K562 (cell line): Measurements from ENCODE around the gene CAPZA1. TPM values are rescaled to one million over a fixed set of nuclear protein-coding genes. Genes with fewer than 3 reads are reported as not detected.

ENCODE experiments used
- ATAC-seq: fragments of 200-7000 bp; cut with Tn5 transposase; 3 replicates; pipeline ENCODE4 v1.9.1; 2020; ENCODE audit warnings: moderate library complexity
- BruUV-seq: library from RNA; stranded (reverse); fragments of 400-500 nt; replicated peaks from 2 replicates; lab custom pipeline; 2021; lab: Mats Ljungman, UMichigan
- CTCF ChIA-PET: fragments of 300-600 bp; formaldehyde crosslinking; extraction: SDS; loops from one replicate; lab custom pipeline; 2021; ENCODE audit warnings: low intra/inter-chr PET ratio; lab: Yijun Ruan, JAX
- POLR2A ChIA-PET: fragments of 300-600, 350-650 bp; sonication (Branson Sonifier 250); formaldehyde crosslinking; extraction: SDS; loops from one replicate; lab custom pipeline; 2021; ENCODE audit warnings: antibody characterized with exemption, inconsistent platforms; lab: Yijun Ruan, JAX
- DNase-seq, 4 experiments: peaks; one replicate each; pipeline versions ENCODE4 v3.0.0 to v3.0.0-alpha.2; 2011 to 2018; ENCODE audit warnings: low spot score in 3 of 4, mixed read lengths in 3 of 4; ENCODE audit errors: extremely low read depth in 1 of 4
- FAIRE-seq: peaks from 2 replicates; lab custom pipeline; 2011; peaks lifted over from hg19 to GRCh38; lab: Jason Lieb, UNC
- H2AFZ ChIP-seq: 2 replicates; pipeline ENCODE4 v1.6.0; 2011; ENCODE audit warnings: low read depth, low read length, control low read depth, inconsistent platforms
- H3K27ac ChIP-seq: fragments of 200-600 bp; 3 replicates; pipeline ENCODE4 v1.8.0; 2011; ENCODE audit warnings: low read depth, mild to moderate bottlenecking, control low read depth, inconsistent platforms, low read length, moderate library complexity, mixed read lengths; ENCODE audit errors: extremely low read depth
- H3K27me3 ChIP-seq, 2 experiments: fragments of 300-600 bp in 1 of 2; 2 replicates in 1 of 2; 3 replicates in 1 of 2; pipeline versions ENCODE4 v1.6.0 to v1.8.0; 2011; ENCODE audit warnings: inconsistent platforms in 2 of 2, low read length in 2 of 2, mild to moderate bottlenecking in 1 of 2, mixed read lengths in 1 of 2, moderate library complexity in 1 of 2; ENCODE audit not compliant: control insufficient read depth in 2 of 2, insufficient read depth in 2 of 2
- H3K36me3 ChIP-seq: fragments of 300-600 bp; 3 replicates; pipeline ENCODE4 v1.8.0; 2011; ENCODE audit warnings: mild to moderate bottlenecking, low read length, inconsistent platforms; ENCODE audit not compliant: control insufficient read depth, insufficient read depth
- H3K4me1 ChIP-seq, 2 experiments: fragments of 200-600 bp in 1 of 2; replicated peaks in 1 of 2; 2 replicates in 1 of 2; 3 replicates in 1 of 2; pipeline versions ENCODE4 v1.5.1 to v1.8.0; 2011; ENCODE audit warnings: inconsistent platforms in 2 of 2, low read length in 2 of 2, mild to moderate bottlenecking in 1 of 2, mixed read lengths in 1 of 2, moderate library complexity in 1 of 2; ENCODE audit not compliant: control insufficient read depth in 2 of 2, insufficient read depth in 2 of 2
- H3K4me2 ChIP-seq: 2 replicates; pipeline ENCODE4 v1.6.1; 2011; ENCODE audit warnings: low read length, control low read depth, inconsistent platforms, mixed read lengths; ENCODE audit not compliant: insufficient read depth
- H3K4me3 ChIP-seq: fragments of 200-600 bp; sonication (generic), shearing (Covaris generic); 2 replicates; pipeline ENCODE4 v1.5.1; 2016; ENCODE audit warnings: control low read depth, inconsistent platforms
- H3K79me2 ChIP-seq: fragments of 200-600 bp; 3 replicates; pipeline ENCODE4 v1.8.0; 2011; ENCODE audit warnings: low read length, inconsistent platforms; ENCODE audit not compliant: control insufficient read depth, insufficient read depth
- H3K9ac ChIP-seq, 2 experiments: 2 replicates each; pipeline versions ENCODE4 v1.6.0 to v1.6.1; 2011; ENCODE audit warnings: low read depth in 2 of 2, low read length in 2 of 2, control low read depth in 1 of 2, inconsistent platforms in 1 of 2, mild to moderate bottlenecking in 1 of 2, mixed read lengths in 1 of 2; ENCODE audit not compliant: insufficient read depth in 1 of 2
- H3K9me1 ChIP-seq: one replicate; pipeline ENCODE4 v1.6.0; 2011; ENCODE audit warnings: inconsistent platforms, mild to moderate bottlenecking, low read length, moderate library complexity; ENCODE audit not compliant: control insufficient read depth, insufficient read depth
- H3K9me3 ChIP-seq: replicated peaks from 2 replicates; pipeline ENCODE4 v1.5.1; 2011; ENCODE audit warnings: low read depth, low read length, inconsistent platforms; ENCODE audit not compliant: control insufficient read depth, insufficient read depth
- H4K20me1 ChIP-seq: replicated peaks from 2 replicates; pipeline ENCODE4 v1.6.1; 2011; ENCODE audit warnings: low read length, inconsistent platforms, mixed read lengths; ENCODE audit not compliant: control insufficient read depth, insufficient read depth
- CBX8 ChIP-seq: fragments of 200-600 bp; sonication (generic); IDR thresholded peaks from 2 replicates; pipeline ENCODE4 v1.6.1; 2012; ENCODE audit warnings: borderline replicate concordance, mixed run types, low read depth, mild to moderate bottlenecking, moderate library complexity, mixed read lengths, low read length, control low read depth, inconsistent platforms; ENCODE audit not compliant: poor library complexity, severe bottlenecking; ENCODE audit errors: extremely low read depth
- CC2D1A ChIP-seq: fragments of 450-650 bp; IDR thresholded peaks from 2 replicates; pipeline ENCODE4 v1.6.1; 2017; ENCODE audit warnings: mild to moderate bottlenecking
- CEBPG ChIP-seq, 3 experiments: fragments of 200-800 bp in 1 of 3; sonication (Bioruptor generic) in 1 of 3; sonication (generic) in 1 of 3; formaldehyde crosslinking in 1 of 3; IDR thresholded peaks in 2 of 3; conservative IDR thresholded peaks in 1 of 3; 2 replicates each; pipeline versions ENCODE4 v1.6.1 to v1.8.0; 2016 to 2022; ENCODE audit warnings: missing compliant biosample characterization in 2 of 3, missing genetic modification characterization in 2 of 3, mild to moderate bottlenecking in 1 of 3, missing genetic modification reagents in 1 of 3
- CHD2 ChIP-seq: IDR thresholded peaks from 2 replicates; pipeline ENCODE4 v1.6.1; 2011; ENCODE audit warnings: low read depth, low read length
- ETS2 ChIP-seq: IDR thresholded peaks from 2 replicates; pipeline ENCODE4 v1.6.1; 2016; ENCODE audit warnings: borderline replicate concordance, missing genetic modification characterization, mild to moderate bottlenecking, moderate library complexity, missing compliant biosample characterization; ENCODE audit not compliant: poor library complexity, severe bottlenecking
- HDAC3 ChIP-seq: fragments of 450-650 bp; IDR thresholded peaks from 2 replicates; pipeline ENCODE4 v1.6.1; 2018; ENCODE audit warnings: borderline replicate concordance, mild to moderate bottlenecking, moderate library complexity; ENCODE audit not compliant: partially characterized antibody
- HLTF ChIP-seq: fragments of 450-650 bp; IDR thresholded peaks from 2 replicates; pipeline ENCODE4 v1.6.1; 2016
- HNRNPK ChIP-seq: fragments of 200-400 bp; formaldehyde crosslinking; IDR thresholded peaks from one replicate; pipeline ENCODE4 v1.6.1; 2018; ENCODE audit warnings: mild to moderate bottlenecking, low read depth, low read length; ENCODE audit not compliant: poor library complexity, severe bottlenecking
- KLF16 ChIP-seq: IDR thresholded peaks from 2 replicates; pipeline ENCODE4 v1.6.1; 2016; ENCODE audit warnings: antibody characterized with exemption
- MAFF ChIP-seq: IDR thresholded peaks from 2 replicates; pipeline ENCODE4 v1.6.1; 2012; ENCODE audit warnings: low read length, improper control_type of control experiment
- MAFG ChIP-seq: fragments of 450-650 bp; conservative IDR thresholded peaks from 2 replicates; pipeline ENCODE4 v1.6.1; 2016; ENCODE audit warnings: missing genetic modification characterization, missing compliant biosample characterization
- MCM3 ChIP-seq: fragments of 450-650 bp; IDR thresholded peaks from 2 replicates; pipeline ENCODE4 v1.6.1; 2016
- MTA3 ChIP-seq: fragments of 450-650 bp; formaldehyde crosslinking; IDR thresholded peaks from 2 replicates; pipeline ENCODE4 v1.6.1; 2017; ENCODE audit warnings: mild to moderate bottlenecking, borderline replicate concordance
- NR2C1 ChIP-seq, 2 experiments: fragments of 450-650 bp; IDR thresholded peaks; 2 replicates each; pipeline ENCODE4 v1.6.1; 2017; ENCODE audit warnings: mild to moderate bottlenecking in 2 of 2, antibody characterized with exemption in 1 of 2, inconsistent platforms in 1 of 2, missing compliant biosample characterization in 1 of 2, missing genetic modification characterization in 1 of 2
- PPARD ChIP-seq: fragments of 250-450 bp; sonication (Bioruptor Pico); IDR thresholded peaks from 2 replicates; pipeline ENCODE4 v1.8.0; 2022; ENCODE audit warnings: inconsistent platforms, mild to moderate bottlenecking, moderate library complexity
- PRPF4 ChIP-seq: fragments of 200-400 bp; formaldehyde crosslinking; IDR thresholded peaks from one replicate; pipeline ENCODE4 v1.6.1; 2017; ENCODE audit warnings: low read length, low read depth, mild to moderate bottlenecking; ENCODE audit not compliant: insufficient read depth, poor library complexity, severe bottlenecking
- RBFOX2 ChIP-seq: fragments of 200-400 bp; formaldehyde crosslinking; IDR thresholded peaks from 2 replicates; pipeline ENCODE4 v1.6.1; 2017; ENCODE audit warnings: low read depth, mild to moderate bottlenecking, low read length, moderate library complexity
- SRSF3 ChIP-seq: fragments of 200-400 bp; formaldehyde crosslinking; IDR thresholded peaks from 2 replicates; pipeline ENCODE4 v1.6.1; 2016; ENCODE audit warnings: mild to moderate bottlenecking, low read length, moderate library complexity; ENCODE audit not compliant: insufficient read depth
- TOE1 ChIP-seq, 2 experiments: fragments of 450-650 bp in 1 of 2; sonication (generic) in 1 of 2; formaldehyde crosslinking in 1 of 2; IDR thresholded peaks; 2 replicates each; pipeline versions ENCODE4 v1.7.1 to v1.8.0; 2016 to 2022; ENCODE audit warnings: borderline replicate concordance in 2 of 2, mild to moderate bottlenecking in 2 of 2, antibody characterized with exemption in 1 of 2, inconsistent platforms in 1 of 2, low read depth in 1 of 2, missing genetic modification reagents in 1 of 2, moderate library complexity in 1 of 2
- TRIM28 ChIP-seq: fragments of 450-650 bp; IDR thresholded peaks from 2 replicates; pipeline ENCODE4 v1.6.1; 2017
- ZNF263 ChIP-seq: sonication (generic); formaldehyde crosslinking; IDR thresholded peaks from 2 replicates; pipeline ENCODE4 v1.8.0; 2022; ENCODE audit warnings: mild to moderate bottlenecking, missing genetic modification reagents, borderline replicate concordance
- ZNF3 ChIP-seq: fragments of 250-450 bp; sonication (Bioruptor Pico); IDR thresholded peaks from 2 replicates; pipeline ENCODE4 v1.5.0; 2021; ENCODE audit warnings: mild to moderate bottlenecking, moderate library complexity
- WGBS: fragments of 100-300 bp; shearing (Covaris generic); methylation state at CpG from one replicate; pipeline ENCODE4 v1.1.6; 2016; ENCODE audit warnings: low coverage, mixed read lengths; ENCODE audit not compliant: insufficient coverage; ENCODE audit errors: missing lambda C conversion rate; 5-methylcytosine and 5-hydroxymethylcytosine counted together
- in situ Hi-C: fragments of 300-500 bp; cut with MboI; formaldehyde crosslinking; loops from 4 replicates; pipeline ENCODE4 v1.15.0; 2018; ENCODE audit warnings: inconsistent platforms, mixed read lengths
- intact Hi-C: fragments of 100-400 bp; cut with micrococcal nuclease; formaldehyde crosslinking; loops from 2 replicates; pipeline ENCODE4 v1.14.2; 2022
- polyA plus RNA-seq, 8 experiments: library from polyadenylated mRNA; depleted of rRNA in 4 of 8; stranded (reverse) in 5 of 8; unstranded in 3 of 8; fragments of >200 nt; fragmentation: Nextera tagmentation in 2 of 8; fragmentation: Illumina TruSeq in 1 of 8; extraction: Ambion mirVana in 2 of 8; extraction: Trizol in 1 of 8; gene quantifications; 2 replicates each; pipeline versions ENCODE4 v1.2.1 to v1.2.3, GENCODE V29; 2011 to 2014; ENCODE audit warnings: inconsistent platforms in 1 of 8, missing spikeins in 1 of 8
- total RNA-seq, 7 experiments: library from RNA; depleted of rRNA in 6 of 7; stranded (reverse); fragments of >200 nt in 6 of 7; fragmentation: Illumina TruSeq in 2 of 7; extraction: Trizol in 2 of 7; gene quantifications; 2 replicates each; pipeline versions ENCODE4 v1.2.1 to v1.2.3, GENCODE V29; 2011 to 2021; ENCODE audit warnings: low replicate concordance in 1 of 7
- TF ChIP-seq, protein P1 (sequence below): fragments of 450-650 bp; IDR thresholded peaks from 2 replicates; pipeline ENCODE4 v1.6.1; 2018; ENCODE audit warnings: mild to moderate bottlenecking, low read depth; ENCODE audit not compliant: partially characterized antibody

The CAPZA1 gene
- total and polyA plus RNA-seq, 9 of the 15 experiments (the other 6 are each of a cell fraction or from before 2014, with no cell fraction given): 237 to 1,020 (median 306) TPM

DNA sequence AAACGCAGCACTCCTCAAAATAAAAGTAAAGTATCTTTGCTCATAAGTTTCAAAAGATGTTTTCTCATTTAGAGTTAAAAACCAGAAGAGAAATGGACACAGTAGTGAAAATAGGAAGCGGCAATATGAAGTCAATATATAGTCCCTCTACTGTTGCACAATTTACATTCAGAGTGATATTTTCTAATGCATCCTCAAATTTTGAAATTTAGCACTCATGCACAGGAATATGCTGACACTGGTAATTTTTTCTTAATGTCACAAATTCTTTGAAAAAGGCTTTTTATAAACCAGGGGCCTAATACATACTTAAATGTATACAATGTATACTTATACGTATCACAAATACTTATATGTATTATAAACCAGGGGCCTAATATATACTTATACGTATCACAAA is 20.2 kb upstream of the CAPZA1 start:
- no peak overlapping the region for H3K9ac ChIP-seq
- H3K27me3 ChIP-seq: no peaks in the 10 kb centered on the region
- H3K36me3 ChIP-seq: peaks cover 27% of the 10 kb centered on the region; the same call in 1 of the 3 replicates
- DNase-seq (no peak), FAIRE-seq (no peak), ATAC-seq (no peak)
- intact Hi-C loops (no loop called here), in situ Hi-C loops (no loop called here)
- no peaks in the 10 kb centered on the region for H4K20me1 ChIP-seq
- H3K27ac ChIP-seq: no peak overlapping the region
- no peaks in the 10 kb centered on the region for H3K9me3 ChIP-seq
- no peaks in the 10 kb centered on the region for H3K9me1 ChIP-seq
- POLR2A ChIA-PET: no interaction called here
- no peaks in the 10 kb centered on the region for H3K79me2 ChIP-seq
- BruUV-seq: no TSS peak
- H3K4me2 ChIP-seq: no peak overlapping the region
- H3K4me1 ChIP-seq: no peaks in the 10 kb centered on the region
- no peak overlapping the region for H2AFZ ChIP-seq
- CTCF ChIA-PET: no interaction called here
- H3K4me3 ChIP-seq: no peak overlapping the region
- 84% methylated on average over 4 of the region's 4 CpGs for WGBS
- TF ChIP-seq HNRNPK (no peak), TRIM28 (no peak), CHD2 (no peak), CC2D1A (no peak), PPARD (CRISPR knock-in tag) (no peak), MAFG (peak; percentile 76), ZNF3 (CRISPR knock-in tag) (no peak), MTA3 (no peak), HDAC3 (no peak), KLF16 (no peak), TOE1 (IDR thresholded peaks at IDR 0.05; ENCODE audit: borderline replicate concordance) (no peak), TOE1 (CRISPR knock-in tag; IDR thresholded peaks at IDR 0.05; ENCODE audit: borderline replicate concordance, low read depth) (no peak), PRPF4 (no peak), MAFF (peak; percentile 88), MCM3 (no peak), ZNF263 (CRISPR knock-in tag) (no peak), ETS2 (tag) (no peak), HLTF (no peak), CBX8 (no peak), CEBPG (CRISPR knock-in tag; IDR thresholded peaks at IDR 0.05) (no peak), CEBPG (tag; conservative IDR thresholded peaks at IDR 0.05 in 1 of 2, IDR thresholded peaks at IDR 0.05 in 1 of 2) (peak in 1 of 2 experiments; percentile 16; a peak in 1 of 4 replicates), SRSF3 (no peak), RBFOX2 (no peak), NR2C1 (IDR thresholded peaks at IDR 0.05) (no peak), NR2C1 (tag; IDR thresholded peaks at IDR 0.05) (no peak)
- TF ChIP-seq, protein P1, sequence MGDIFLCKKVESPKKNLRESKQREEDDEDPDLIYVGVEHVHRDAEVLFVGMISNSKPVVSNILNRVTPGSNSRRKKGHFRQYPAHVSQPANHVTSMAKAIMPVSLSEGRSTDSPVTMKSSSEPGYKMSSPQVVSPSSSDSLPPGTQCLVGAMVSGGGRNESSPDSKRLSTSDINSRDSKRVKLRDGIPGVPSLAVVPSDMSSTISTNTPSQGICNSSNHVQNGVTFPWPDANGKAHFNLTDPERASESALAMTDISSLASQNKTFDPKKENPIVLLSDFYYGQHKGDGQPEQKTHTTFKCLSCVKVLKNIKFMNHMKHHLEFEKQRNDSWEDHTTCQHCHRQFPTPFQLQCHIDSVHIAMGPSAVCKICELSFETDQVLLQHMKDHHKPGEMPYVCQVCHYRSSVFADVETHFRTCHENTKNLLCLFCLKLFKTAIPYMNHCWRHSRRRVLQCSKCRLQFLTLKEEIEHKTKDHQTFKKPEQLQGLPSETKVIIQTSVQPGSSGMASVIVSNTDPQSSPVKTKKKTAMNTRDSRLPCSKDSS: no peak
